NCI-H69 (cell line): ENCODE measurements around the gene ASB5.

Source experiments
- DNase-seq: peaks from one replicate; lab custom pipeline; 2025; lab: John Stamatoyannopoulos, UW

ASB5 gene

DNA sequence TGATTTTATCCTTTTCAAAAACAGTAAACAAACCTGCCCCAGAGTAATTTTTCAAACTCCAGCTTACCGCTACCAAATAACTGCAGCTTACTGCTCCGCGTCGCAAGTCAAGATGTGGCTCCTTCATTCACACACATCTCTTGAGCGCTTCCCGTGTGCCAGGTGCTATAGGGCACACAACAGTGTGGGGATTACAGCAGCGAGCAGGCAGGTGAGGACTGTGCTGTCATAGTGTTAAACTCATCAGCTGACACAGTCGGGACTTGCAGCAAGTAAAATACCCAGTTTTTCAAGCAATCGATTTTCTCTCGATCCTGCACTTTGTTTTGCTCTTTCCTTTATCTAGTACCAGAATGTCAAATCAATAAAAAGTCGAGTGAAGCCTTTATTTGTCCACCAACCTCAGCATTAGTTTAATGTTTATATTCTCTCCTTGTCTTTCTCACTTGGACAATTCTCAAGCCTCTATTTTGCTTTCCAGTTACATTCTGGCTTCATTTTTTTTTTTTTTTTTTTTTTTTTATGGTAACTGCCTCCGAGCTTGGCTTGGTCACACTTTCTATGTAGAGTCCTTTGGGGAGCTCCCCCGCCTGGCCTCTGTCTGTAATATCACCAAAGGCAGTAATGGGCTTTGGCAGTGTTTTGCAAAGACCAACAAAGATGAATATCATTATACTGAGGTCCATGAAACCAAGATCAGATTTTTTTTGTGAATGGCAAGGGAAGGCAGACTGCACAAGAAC is 8.3 kb upstream of the ASB5 start:
- peak; percentile 67 for DNase-seq

DNA sequence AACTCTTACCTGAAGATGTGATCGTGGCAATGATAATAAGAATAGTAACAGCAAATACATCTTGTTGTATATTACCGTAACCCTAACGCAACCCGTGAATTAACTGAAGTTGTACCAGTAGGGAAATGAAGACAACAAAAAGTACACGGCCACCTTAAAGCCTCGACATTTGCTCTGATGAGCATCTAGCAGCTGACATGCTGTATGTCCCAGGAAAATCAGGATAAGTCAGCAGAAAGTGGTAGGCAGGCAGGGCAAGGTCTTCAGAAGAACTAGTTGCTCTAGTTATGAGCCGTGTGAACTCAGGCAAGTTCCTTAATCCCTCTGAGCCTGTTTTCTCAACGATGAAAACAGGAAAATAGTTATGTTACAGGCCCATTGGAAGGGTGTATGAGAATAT is 7.7 kb upstream of the ASB5 start:
- no peak for DNase-seq

DNA sequence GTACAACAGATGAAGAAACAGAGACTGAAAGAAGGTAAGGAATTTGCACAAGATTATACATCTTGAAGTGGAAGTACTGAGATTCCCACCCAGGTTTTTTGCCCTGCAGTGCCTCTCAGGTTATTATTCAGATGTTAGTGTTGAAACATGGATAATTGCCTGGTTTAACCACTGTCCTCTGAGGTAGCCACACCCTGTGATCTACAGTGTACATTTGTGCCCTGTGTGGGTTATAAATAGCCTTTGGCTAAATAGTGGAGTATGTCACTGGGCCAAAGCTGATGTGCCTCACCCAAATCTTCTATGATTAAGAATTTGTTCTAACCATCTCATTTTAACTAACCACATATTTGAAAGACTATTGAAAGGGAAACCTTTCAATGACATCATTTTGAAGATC is 5.4 kb upstream of the ASB5 start:
- peak; percentile 37 for DNase-seq

DNA sequence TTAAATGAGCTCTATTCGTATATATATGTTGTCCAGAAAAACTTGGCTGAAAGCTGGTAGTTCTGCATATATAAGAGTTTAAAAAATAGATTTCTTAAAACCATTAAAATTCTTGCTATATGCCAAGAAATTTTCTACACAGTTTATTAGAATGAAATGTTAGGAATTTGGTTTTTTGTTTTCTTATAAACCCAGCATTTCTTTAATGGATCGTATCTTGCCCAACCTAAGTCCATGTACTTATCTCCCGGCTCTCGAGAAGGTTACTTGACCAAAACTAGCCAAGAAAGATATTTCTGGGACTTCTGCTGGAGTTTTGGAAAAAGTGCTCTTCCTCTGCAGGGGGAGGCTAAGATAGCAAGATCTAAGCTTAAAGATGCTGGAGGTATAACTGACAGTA is 4.7 kb upstream of the ASB5 start:
- DNase-seq = no peak

DNA sequence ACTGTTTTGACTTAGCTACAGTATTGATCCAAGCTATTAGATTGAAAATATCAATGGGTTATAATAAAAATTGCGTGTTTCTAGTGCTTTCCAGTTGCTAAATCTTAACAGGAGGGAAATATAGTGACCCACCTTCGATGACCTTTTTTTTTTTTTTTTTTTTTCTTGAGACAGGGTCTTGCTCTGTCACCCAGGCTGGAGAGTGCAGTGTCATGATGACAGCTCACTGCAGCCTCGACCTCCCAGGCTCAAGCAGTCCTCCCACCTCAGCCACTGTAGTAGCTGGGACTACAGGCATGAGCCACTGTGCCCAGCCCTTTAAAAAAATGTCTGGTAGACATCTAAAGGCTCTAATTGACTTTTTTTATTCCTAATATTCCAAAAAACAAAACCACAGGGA is 3.8 kb upstream of the ASB5 start:
- no peak for DNase-seq

DNA sequence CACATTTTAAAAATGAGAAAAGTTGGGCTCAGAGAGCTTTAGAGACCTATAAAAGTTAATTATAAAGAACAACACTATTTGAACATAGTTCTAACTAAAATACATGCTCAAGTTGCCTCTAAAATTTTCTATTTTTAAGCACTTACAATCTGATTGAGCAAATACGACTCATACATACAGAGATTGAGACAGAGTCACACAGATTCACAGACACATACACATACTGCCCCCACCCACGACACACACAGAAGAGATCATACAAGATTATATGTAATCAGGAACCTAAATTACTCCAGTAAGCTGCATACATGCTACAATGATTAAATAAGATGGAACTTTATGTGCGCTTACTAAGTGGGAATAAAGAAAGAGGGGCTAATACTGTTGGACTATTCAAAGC is 2.7 kb upstream of the ASB5 start:
- DNase-seq = no peak

DNA sequence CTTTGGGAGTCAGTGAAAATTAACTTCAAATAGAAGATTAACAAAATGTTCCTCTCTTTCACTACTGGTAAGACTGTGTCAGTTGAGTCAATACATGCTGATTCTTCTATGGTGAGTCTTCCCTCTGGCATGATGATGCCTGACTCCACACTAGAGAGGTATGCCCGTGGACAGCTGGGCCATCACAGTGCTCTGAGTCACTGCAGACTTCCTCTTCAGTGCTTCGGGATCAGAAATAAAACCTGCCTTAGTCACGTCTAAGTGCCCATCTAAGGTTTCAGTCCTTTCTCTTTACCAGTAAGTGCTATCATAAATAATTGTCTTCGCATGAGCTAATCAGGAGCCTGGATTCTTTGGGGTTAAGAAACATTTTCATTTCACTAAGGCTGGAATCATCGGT is 1.6 kb upstream of the ASB5 start:
- DNase-seq = peak; percentile 46

DNA sequence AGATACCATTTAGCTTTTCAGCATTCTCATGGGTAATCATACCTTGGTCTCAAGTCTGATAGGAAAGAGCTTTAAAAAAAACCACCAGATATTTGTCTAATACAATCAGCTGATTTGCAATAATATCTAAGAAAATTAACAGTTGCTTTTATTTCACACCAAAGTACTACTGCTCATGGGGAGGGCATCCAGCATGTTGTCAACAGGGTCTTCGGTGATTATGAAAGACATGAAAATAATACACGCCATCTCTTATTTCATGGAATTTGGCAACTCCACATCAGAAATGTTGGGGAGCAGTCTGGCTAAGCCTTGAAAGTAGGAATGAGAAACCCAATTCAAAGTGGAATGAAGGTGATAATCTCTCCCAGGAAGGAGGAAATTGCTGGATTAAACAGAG is 3.0 kb downstream of the ASB5 start:
- DNase-seq = no peak

DNA sequence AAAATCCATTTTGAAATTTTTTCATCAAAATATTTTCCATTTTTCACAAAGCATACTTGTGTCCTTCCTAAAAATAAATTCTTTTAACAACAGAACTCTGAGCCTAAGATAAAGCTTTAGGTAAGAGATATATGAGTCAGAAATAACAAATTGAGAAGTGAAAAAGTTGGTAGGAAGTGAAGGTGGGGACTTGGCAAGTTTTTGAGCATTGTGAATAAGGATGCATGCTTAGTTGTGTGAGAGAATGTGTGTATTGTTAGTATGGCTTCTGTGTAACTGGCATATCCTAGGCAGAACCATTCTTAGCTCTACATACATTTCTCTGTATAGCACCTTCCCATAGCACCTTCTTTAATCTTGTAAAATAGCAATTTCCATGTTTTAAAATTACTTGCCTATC is 6.8 kb downstream of the ASB5 start:
- no peak for DNase-seq

DNA sequence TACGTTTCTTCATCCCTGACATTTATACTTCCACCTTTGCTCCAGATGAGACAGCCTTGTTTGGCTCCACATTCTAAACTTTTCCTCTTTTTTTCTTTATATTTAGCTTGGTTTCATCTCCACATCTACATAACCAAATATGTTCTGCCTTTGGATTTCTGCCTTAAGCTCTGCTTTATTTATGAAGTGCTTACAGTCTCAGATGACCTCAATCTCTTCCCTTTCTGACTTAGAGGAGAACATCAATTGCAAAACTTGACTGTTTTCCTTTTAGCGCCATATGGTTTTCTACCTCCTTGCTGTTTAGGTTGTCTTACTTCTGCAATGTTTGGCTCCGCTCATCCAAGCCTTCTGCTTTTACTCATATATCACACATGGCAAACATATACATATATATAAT is 7.5 kb downstream of the ASB5 start:
- no peak for DNase-seq

DNA sequence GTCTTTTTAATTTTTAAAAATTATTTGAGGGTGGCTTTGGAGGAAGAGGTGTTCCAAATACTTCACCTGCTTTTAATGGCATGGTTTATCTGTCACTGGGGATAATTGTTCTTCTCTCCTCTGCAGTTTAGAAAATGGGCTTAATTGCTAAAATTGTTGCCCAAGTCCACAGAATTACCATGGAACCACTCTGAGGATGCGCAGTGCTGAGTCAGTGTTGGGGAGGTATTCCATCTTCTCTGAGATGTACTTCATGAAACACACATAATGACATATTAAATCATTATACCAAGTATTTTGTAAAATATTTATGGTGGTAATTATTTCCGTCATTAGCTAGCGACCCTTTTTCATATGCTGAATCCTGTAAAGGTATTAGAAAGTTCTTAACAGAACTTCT is 8.0 kb downstream of the ASB5 start:
- no peak for DNase-seq

DNA sequence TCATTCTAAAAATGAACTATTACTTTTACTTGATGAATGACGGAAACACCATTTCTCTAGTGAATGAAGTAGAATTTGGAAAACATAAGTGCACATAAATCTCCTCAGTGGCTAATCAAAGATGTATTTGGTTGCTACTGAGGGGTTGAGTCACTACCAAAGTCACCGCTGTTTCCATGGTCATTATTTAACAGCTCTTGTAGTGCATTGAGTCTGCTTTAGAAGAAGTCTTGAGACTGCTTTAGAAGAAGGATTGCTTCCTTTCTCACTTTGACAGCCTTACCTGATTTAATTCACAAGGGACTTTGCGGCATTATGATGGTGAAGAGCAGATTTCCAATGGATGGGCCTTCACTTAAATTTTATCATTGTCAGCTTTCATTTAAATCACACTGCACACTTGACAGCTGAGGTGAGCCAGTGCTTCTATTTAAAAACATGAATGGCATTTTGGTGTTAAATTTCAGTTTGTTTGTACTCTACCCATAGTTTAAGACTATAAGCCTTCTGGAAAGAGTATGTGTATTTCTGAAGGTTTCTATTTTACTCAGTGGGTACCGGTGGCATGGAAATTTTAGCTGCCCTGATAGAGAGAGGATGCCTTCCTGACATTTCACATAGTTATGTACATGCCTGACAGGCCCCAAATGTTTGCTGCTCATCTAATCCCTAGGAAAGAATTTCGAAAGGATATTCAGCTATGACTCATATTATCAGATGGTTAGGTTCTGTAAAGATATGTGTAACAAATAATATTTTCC is 9.5 kb downstream of the ASB5 start:
- DNase-seq = no peak

DNA sequence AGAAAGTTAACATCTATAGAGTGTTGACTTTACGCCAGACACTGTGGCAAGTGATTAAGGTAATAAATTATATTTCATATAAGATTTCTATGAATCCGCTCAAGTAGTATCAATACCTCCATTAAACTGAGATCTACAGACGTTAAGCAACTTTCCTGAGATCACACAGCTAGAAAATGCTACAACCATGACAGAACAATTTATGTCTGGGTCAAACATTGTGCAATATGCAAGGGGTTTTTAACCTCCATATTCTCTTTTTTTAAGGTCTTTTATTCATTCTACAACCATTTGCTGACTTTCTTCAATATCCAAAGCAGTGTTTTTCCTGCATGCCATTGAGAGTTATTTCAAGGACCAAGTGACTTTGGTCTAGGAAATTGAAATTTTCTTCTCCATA is 10.9 kb downstream of the ASB5 start:
- DNase-seq = no peak

DNA sequence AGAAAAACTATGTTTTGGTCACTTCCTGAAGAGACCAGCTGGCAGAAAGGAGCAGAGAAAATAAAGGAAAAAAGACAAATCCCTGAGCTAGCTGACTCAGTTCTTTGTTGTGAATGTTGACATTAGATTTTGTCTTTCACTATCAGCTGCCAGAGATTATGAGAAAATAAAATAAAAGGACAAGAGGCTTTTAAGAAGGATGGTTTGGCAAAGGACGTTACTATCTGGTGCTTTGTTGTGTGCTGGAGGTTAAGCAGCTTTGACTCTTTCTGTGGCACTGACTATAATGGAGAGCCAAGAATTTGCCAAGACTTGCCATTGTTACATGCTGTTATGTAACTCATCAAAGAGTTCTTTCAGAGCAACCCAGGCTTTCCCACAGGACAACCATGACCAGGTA is 12.1 kb downstream of the ASB5 start:
- no peak for DNase-seq

DNA sequence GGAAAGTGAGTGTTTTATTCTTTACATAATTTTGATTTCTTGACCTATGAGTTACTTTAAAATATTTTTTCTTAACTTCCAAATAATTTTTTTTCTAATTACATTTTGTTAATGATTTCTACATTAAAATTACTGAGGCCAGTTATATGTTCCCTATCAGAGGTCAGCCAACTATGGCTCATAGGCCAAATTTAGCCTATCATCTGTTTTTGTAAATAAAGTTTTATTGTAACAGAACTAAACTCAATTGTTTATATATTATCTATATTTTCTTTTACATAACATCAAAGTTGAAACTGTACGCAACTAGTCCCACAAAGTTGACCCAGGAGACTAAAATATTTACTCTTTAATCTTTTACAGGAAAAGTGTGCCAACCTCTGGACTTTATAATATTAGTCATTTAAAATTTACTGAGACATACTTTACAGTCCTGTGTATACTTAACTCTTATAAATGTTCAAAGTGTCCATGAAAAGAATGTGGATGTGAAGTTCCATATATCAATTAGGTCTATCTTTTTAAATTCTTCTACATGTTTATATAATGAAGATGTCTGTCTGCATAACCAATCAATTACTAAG is 26.2 kb downstream of the ASB5 start:
- DNase-seq = no peak

DNA sequence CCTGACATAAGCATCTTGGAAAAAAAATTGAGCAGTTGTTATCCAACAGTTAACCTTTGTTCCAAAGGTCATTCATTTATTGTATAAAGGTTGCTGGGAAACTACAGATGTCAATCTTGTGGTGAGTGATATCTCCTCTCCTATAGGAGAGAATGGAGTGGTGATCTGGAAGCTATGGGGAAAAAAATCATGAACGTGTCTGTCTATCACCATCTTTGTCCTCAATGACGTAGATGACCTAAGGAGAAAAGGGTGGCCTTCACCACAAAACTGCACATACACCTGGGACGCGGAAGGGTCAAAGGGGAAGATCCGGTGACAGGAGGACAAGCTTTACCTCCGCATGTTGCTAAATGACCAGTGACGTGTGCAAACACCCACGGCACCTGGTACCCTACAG is 27.3 kb downstream of the ASB5 start:
- DNase-seq = no peak

DNA sequence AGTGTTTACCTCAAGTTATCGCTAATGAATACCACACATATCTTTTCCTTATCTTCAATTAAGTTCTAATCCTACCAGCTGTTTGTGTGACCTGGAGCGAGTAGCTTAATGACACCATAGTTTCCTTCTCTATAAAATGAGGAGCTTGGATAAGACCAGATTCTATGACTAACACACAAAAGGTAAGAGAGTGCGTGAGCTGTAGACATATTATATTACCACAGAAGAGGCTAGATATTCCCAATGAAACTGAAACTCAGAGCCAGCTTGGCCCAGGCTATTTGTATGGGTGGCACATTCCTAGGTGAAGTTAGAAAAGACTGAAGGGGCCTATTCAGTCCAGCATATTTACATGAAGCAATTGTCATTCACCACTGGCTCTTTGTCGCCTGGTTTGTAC is 30.2 kb downstream of the ASB5 start:
- DNase-seq = no peak

DNA sequence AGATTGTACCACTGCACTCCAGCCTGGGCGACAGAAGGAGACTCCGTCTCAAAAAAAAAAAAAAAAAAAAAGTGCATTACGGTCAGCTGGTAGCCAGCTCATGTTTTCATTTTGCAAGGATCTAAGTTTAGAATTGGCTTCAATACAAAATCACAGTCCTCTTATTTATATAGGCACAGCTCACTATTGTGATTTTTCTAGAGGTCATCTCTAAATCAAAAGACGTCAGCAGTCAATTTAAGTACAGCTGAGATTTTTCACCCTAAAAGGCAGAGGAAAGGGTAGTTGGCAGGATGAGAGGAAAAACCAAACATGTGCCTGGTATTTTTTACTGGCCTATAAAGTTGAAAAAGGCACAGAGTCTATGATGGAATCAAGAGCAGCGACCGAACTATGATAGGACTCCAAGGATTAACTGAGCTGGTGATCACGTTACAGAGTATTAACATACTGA is 30.8 kb downstream of the ASB5 start:
- no peak for DNase-seq

DNA sequence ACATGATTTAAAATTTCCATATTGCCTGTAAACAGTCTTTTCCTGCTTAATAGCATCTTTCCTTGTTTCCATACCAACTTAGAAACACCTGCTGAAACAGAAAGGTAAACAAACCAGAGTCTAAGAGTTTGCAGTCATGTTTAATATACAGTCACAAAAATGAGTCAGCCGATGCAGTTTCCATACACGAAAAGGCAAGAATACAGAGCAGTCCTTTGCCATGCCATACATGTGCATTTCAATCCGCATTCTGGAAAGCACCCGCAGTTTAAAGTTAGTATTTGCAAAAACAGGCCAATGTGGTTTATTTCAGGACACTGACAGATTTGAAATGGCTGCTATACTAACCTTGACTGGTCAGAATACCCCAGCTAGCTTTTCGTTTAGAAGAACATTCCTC is 32.1 kb downstream of the ASB5 start:
- no peak for DNase-seq

DNA sequence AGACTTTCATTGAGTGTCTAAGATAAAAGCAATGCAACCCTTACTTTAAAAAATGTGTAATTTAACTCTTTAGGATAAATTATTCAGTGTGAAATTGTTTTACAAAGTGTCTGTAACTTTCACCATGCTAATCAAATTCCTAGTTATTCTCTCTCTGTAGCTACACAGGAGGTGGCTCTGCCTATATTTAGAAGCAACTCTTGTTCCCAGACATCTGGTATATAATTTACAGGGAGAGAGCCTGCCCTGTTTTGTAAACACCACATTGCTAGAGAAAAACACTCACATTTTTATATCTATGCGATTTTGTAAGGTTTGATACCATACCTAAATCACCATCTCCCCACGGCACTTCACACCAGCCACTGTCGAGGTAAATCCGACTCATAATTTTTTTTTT is 38.2 kb downstream of the ASB5 start:
- no peak for DNase-seq

DNA sequence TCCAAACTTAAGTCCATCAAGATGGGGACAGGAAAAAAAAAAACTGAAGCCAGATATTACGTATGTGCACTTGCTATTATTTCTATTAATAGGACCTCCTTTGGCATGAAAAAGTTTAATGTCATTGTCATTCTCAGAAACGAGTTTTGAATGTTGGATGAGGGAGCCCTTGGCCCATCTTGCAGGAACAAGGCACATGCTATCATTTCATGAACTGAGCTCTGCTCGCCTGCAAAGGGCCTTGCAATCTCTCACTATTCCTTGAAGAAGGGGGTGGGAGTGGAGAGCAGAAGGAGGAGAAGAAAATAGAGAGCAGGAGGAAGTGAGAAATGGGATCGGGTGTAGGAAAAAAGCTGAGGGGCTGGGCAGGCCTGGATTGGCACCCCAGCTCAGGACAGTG is 39.4 kb downstream of the ASB5 start:
- no peak for DNase-seq

DNA sequence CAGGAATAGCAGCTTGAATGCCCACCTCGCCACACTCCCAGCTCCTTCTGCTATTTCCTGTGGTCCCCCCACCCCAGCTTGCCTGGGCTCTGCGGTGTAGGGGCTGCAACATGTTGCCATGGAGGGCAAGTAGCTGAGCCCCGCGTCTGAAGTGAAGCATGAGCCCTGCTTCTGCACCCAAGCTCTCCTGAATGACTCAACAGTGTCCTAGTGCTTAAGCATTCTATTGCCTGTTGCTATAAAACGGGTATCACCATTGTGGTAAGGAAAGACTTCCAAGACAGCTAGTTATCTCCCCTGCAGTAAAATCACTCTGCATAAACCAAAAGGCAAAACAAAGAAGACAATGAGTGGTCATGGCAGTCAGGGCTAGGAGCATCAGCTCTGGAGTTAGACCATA is 42.3 kb downstream of the ASB5 start:
- no peak for DNase-seq

DNA sequence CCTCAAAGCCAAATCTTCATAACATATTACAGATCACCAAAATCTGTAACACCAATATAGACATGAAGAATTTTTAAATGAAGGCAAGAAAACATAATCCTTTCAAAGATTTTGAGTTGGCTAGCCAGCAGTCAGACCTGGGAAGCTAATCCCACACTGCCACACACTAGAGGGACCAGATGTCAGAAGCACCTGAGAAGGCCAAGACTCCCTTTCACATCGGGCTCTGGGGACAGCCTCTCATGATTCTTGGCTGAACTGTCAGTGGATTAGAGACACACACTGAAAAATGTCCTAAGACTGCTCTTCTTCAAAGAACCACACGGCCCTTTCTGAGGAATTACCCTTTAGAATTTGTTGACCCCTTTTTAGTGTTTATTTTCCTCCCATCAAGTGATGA is 45.5 kb downstream of the ASB5 start:
- DNase-seq = no peak

DNA sequence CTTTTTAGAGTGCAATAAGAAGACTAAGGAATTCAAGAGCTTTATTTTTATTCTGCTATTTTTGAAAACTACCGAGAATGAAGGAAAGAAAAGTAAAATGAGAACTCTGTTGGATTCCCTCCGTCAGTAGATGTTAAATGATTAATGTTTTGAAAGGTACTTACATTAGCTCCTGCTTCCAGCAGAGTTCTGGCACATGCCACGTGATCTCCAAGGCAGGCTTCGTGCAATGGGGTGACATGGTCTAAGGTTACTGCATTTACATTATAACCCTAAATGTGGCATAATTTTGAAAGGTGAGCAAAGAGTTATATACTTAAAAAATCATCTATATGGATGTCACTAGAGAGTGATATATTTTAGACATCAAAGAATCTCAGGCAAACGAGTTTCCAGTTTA is 46.9 kb downstream of the ASB5 start:
- no peak for DNase-seq
